GM12873 (cell line): ENCODE measurements around the gene ARRDC2.

Experiments
- CTCF ChIP-seq: IDR thresholded peaks from 2 replicates; pipeline ENCODE4 v1.5.1; 2012; ENCODE audit warnings: low read depth, mild to moderate bottlenecking, moderate library complexity, low read length, control low read depth; ENCODE audit not compliant: insufficient read depth; ENCODE audit errors: missing control alignments

ARRDC2 gene

GRCh38 chr19:18014197-18014596 lies 6.2 kb downstream of the ARRDC2 start:
- no peak for TF ChIP-seq CTCF

- TF ChIP-seq CTCF, result no peak
Measured at GRCh38 chr19:18016209-18016910, 8.4 kb downstream of the ARRDC2 start.

GRCh38 chr19:18017275-18018083 lies 9.5 kb downstream of the ARRDC2 start:
- no peak for TF ChIP-seq CTCF

GRCh38 chr19:18020212-18021085 lies 12.5 kb downstream of the ARRDC2 start:
- no peak for TF ChIP-seq CTCF

- no peak for TF ChIP-seq CTCF
Measured at GRCh38 chr19:18021121-18021755, 13.3 kb downstream of the ARRDC2 start.

- TF ChIP-seq CTCF, result no peak
Measured at GRCh38 chr19:18023622-18024251, 15.8 kb downstream of the ARRDC2 start.
